H9 (cell line): Measurements from ENCODE around the gene MGMT. TPM values are rescaled to one million over a fixed set of nuclear protein-coding genes. Genes with fewer than 3 reads are reported as not detected.

ENCODE experiments used
- DNase-seq: peaks from one replicate; pipeline ENCODE4 v3.0.0-alpha.2; 2017
- H2AFZ ChIP-seq: one replicate; pipeline ENCODE4 v1.6.1; 2013; ENCODE audit warnings: mild to moderate bottlenecking, low read length, control low read depth, moderate library complexity
- H2AK5ac ChIP-seq: 2 replicates; pipeline ENCODE4 v1.6.1; 2013; ENCODE audit warnings: low read length, control low read depth, mixed read lengths; ENCODE audit not compliant: insufficient read length
- H2BK120ac ChIP-seq: one replicate; pipeline ENCODE4 v1.6.1; 2013; ENCODE audit warnings: low read depth, mild to moderate bottlenecking, low read length, control low read depth, inconsistent platforms; ENCODE audit not compliant: poor library complexity, severe bottlenecking
- H2BK12ac ChIP-seq: 2 replicates; pipeline ENCODE4 v1.6.1; 2013; ENCODE audit warnings: low read length, control low read depth, mixed read lengths, low read depth; ENCODE audit not compliant: insufficient read length
- H2BK15ac ChIP-seq: 2 replicates; pipeline ENCODE4 v1.6.1; 2013; ENCODE audit warnings: low read depth, low read length, control low read depth
- H2BK20ac ChIP-seq: one replicate; pipeline ENCODE4 v1.6.1; 2013; ENCODE audit warnings: low read depth, mild to moderate bottlenecking, low read length, control low read depth, inconsistent platforms; ENCODE audit not compliant: poor library complexity, severe bottlenecking
- H2BK5ac ChIP-seq: 2 replicates; pipeline ENCODE4 v1.6.1; 2013; ENCODE audit warnings: low read length, control low read depth, mixed read lengths; ENCODE audit not compliant: insufficient read length
- H3K14ac ChIP-seq: 2 replicates; pipeline ENCODE4 v1.6.1; 2013; ENCODE audit warnings: low read length, control low read depth; ENCODE audit not compliant: insufficient read depth
- H3K18ac ChIP-seq: 2 replicates; pipeline ENCODE4 v1.6.1; 2013; ENCODE audit warnings: low read depth, mild to moderate bottlenecking, mixed read lengths, low read length, control low read depth; ENCODE audit not compliant: insufficient read length
- H3K23ac ChIP-seq: 2 replicates; pipeline ENCODE4 v1.6.1; 2013; ENCODE audit warnings: low read length, control low read depth, mixed read lengths, low read depth; ENCODE audit not compliant: insufficient read length
- H3K23me2 ChIP-seq: 2 replicates; pipeline ENCODE4 v1.6.1; 2013; ENCODE audit warnings: low read depth, mild to moderate bottlenecking, mixed read lengths, low read length, control low read depth; ENCODE audit not compliant: insufficient read length, poor library complexity, severe bottlenecking
- H3K27ac ChIP-seq: 2 replicates; pipeline ENCODE4 v1.5.1; 2013; ENCODE audit warnings: low read length, control low read depth, mixed read lengths, low read depth; ENCODE audit not compliant: insufficient read length
- H3K27me3 ChIP-seq: 2 replicates; pipeline ENCODE4 v1.6.1; 2013; ENCODE audit warnings: low read length, control low read depth, inconsistent platforms; ENCODE audit not compliant: insufficient read depth
- H3K4ac ChIP-seq: 2 replicates; pipeline ENCODE4 v1.6.1; 2013; ENCODE audit warnings: low read depth, mild to moderate bottlenecking, control low read depth, inconsistent platforms, low read length, moderate library complexity
- H3K4me1 ChIP-seq: 2 replicates; pipeline ENCODE4 v1.6.1; 2013; ENCODE audit warnings: low read length, control low read depth, inconsistent platforms; ENCODE audit not compliant: insufficient read depth
- H3K4me2 ChIP-seq: 2 replicates; pipeline ENCODE4 v1.6.1; 2013; ENCODE audit warnings: low read length, control low read depth, mixed read lengths; ENCODE audit not compliant: insufficient read length, insufficient read depth
- H3K56ac ChIP-seq: 2 replicates; pipeline ENCODE4 v1.6.1; 2013; ENCODE audit warnings: low read depth, mild to moderate bottlenecking, mixed read lengths, low read length, control low read depth; ENCODE audit not compliant: insufficient read length
- H3K79me1 ChIP-seq: 2 replicates; pipeline ENCODE4 v1.6.1; 2013; ENCODE audit warnings: low read depth, mild to moderate bottlenecking, moderate library complexity, low read length, control low read depth, inconsistent platforms; ENCODE audit not compliant: insufficient read depth, poor library complexity, severe bottlenecking
- H3K79me2 ChIP-seq: 2 replicates; pipeline ENCODE4 v1.6.1; 2013; ENCODE audit warnings: low read length, control low read depth, inconsistent platforms; ENCODE audit not compliant: insufficient read depth
- H3K9ac ChIP-seq: 2 replicates; pipeline ENCODE4 v1.6.1; 2013; ENCODE audit warnings: low read length, control low read depth, mixed read lengths; ENCODE audit not compliant: insufficient read length; ENCODE audit errors: extremely low read depth
- H3K9me3 ChIP-seq: one replicate; pipeline ENCODE4 v1.6.1; 2013; ENCODE audit warnings: low read depth, low read length, inconsistent platforms; ENCODE audit not compliant: control insufficient read depth
- H3T11ph ChIP-seq: one replicate; pipeline ENCODE4 v1.6.1; 2013; ENCODE audit warnings: mild to moderate bottlenecking, low read length, control low read depth, inconsistent platforms
- H4K20me1 ChIP-seq: one replicate; pipeline ENCODE4 v1.6.1; 2013; ENCODE audit not compliant: control insufficient read depth, insufficient read length, insufficient read depth
- H4K5ac ChIP-seq: 2 replicates; pipeline ENCODE4 v1.6.1; 2013; ENCODE audit warnings: low read depth, mild to moderate bottlenecking, mixed read lengths, low read length, control low read depth; ENCODE audit not compliant: insufficient read length
- H4K8ac ChIP-seq: replicated peaks from 2 replicates; pipeline ENCODE4 v1.6.1; 2013; ENCODE audit warnings: low read length, control low read depth, mixed read lengths, low read depth; ENCODE audit not compliant: insufficient read length
- H4K91ac ChIP-seq: 2 replicates; pipeline ENCODE4 v1.6.1; 2013; ENCODE audit warnings: low read depth, mild to moderate bottlenecking, moderate library complexity, mixed read lengths, low read length, control low read depth; ENCODE audit not compliant: insufficient read length
- H3K27ac Mint-ChIP-seq, 3 experiments: 2 replicates in 2 of 3; 3 replicates in 1 of 3; pipeline ENCODE4 v1.8.0; 2020 to 2021; ENCODE audit warnings: mixed read lengths in 3 of 3, mild to moderate bottlenecking in 1 of 3, moderate library complexity in 1 of 3
- H3K27me3 Mint-ChIP-seq: 2 replicates; pipeline ENCODE4 v1.8.0; 2021; ENCODE audit warnings: low read depth, mild to moderate bottlenecking, moderate library complexity, mixed read lengths
- H3K36me3 Mint-ChIP-seq, 3 experiments: 2 replicates in 2 of 3; 3 replicates in 1 of 3; pipeline ENCODE4 v1.8.0; 2020 to 2021; ENCODE audit warnings: low read depth in 3 of 3, mixed read lengths in 3 of 3; ENCODE audit not compliant: insufficient read depth in 1 of 3
- H3K4me1 Mint-ChIP-seq, 2 experiments: 2 replicates each; pipeline ENCODE4 v1.8.0; 2020; ENCODE audit warnings: mixed read lengths in 2 of 2
- H3K4me3 Mint-ChIP-seq, 2 experiments: 2 replicates in 1 of 2; 3 replicates in 1 of 2; pipeline ENCODE4 v1.8.0; 2020 to 2021; ENCODE audit warnings: mild to moderate bottlenecking in 2 of 2, mixed read lengths in 2 of 2, moderate library complexity in 1 of 2
- H3K9me3 Mint-ChIP-seq, 2 experiments: 2 replicates in 1 of 2; 3 replicates in 1 of 2; pipeline ENCODE4 v1.8.0; 2020; ENCODE audit warnings: mild to moderate bottlenecking in 2 of 2, mixed read lengths in 2 of 2, moderate library complexity in 1 of 2
- CTCF ChIP-seq: fragments of 200-600 bp; sonication (generic); conservative IDR thresholded peaks from 3 replicates; pipeline ENCODE4 v1.8.0; 2021; ENCODE audit warnings: antibody characterized with exemption, mild to moderate bottlenecking
- whole genome bisulfite sequencing: extraction: QIAGEN DNeasy Blood & Tissue Kit; methylation state at CpG from one replicate; pipeline ENCODE4 v1.1.7; 2013; ENCODE audit warnings: missing lambda C conversion rate, low lambda C conversion rate, mixed read lengths; ENCODE audit not compliant: insufficient read length; ENCODE audit errors: extremely low coverage; 5-methylcytosine and 5-hydroxymethylcytosine counted together
- total RNA-seq: library from RNA; stranded (reverse); gene quantifications from 2 replicates; pipeline ENCODE4 v1.2.1, GENCODE V29; 2021

The MGMT gene
- total RNA-seq, 1 experiment from 2014 or later, result 18.4 TPM

DNA sequence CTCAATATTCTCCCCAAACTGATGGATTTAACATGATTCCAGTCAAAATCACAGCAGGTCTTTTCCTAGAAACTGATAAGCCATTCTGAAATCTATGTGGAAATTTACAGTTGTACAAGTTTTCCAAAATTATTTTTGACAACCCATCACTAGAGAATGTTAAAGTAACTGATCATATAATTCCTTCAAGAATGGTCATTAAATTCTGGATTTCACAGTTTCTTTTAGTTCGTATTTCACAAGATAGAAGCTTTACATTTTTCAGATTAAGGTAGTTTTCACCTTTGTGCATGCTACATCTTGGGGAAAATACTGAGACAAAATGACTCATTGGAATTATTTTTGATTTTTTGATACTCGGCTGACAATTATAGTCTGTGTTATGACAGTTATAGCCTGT, 174.3 kb downstream of the MGMT start:
- no peak for DNase-seq
- Histone ChIP-seq H3K56ac (no peak overlapping the region), H2BK20ac (no peak overlapping the region), H3K79me1 (no peaks in the 10 kb centered on the region), H3K4ac (no peak overlapping the region), H2BK15ac (no peak overlapping the region), H4K91ac (no peak overlapping the region), H3K9ac (no peak overlapping the region), H3T11ph (no peak overlapping the region), H4K8ac (no peak overlapping the region), H2AK5ac (no peak overlapping the region), H3K14ac (no peak overlapping the region), H4K5ac (no peak overlapping the region), H3K27ac (no peak overlapping the region), H2BK120ac (no peak overlapping the region), H3K4me1 (no peaks in the 10 kb centered on the region), H3K4me2 (no peak overlapping the region), H2BK5ac (no peak overlapping the region), H3K23me2 (no peaks in the 10 kb centered on the region), H3K79me2 (no peaks in the 10 kb centered on the region), H2BK12ac (no peak overlapping the region), H4K20me1 (no peaks in the 10 kb centered on the region), H3K27me3 (no peaks in the 10 kb centered on the region), H3K18ac (no peak overlapping the region), H2AFZ (no peak overlapping the region), H3K23ac (no peak overlapping the region), H3K9me3 (no peaks in the 10 kb centered on the region)
- Mint-ChIP-seq H3K4me1 (peaks cover 25 to 27% of the 10 kb centered on the region in 2 experiments), H3K4me3 (no peak overlapping the region), H3K9me3 (no peaks in the 10 kb centered on the region), H3K27ac (no peak overlapping the region), H3K27me3 (no peaks in the 10 kb centered on the region), H3K36me3 (no peaks in the 10 kb centered on the region; a peak in 1 of 7 replicates)
- no peak for TF ChIP-seq CTCF
- no CpG with 5 or more reads among the region's 2 CpGs for WGBS
